ENCODE results near the gene ADCY7.

DNA sequence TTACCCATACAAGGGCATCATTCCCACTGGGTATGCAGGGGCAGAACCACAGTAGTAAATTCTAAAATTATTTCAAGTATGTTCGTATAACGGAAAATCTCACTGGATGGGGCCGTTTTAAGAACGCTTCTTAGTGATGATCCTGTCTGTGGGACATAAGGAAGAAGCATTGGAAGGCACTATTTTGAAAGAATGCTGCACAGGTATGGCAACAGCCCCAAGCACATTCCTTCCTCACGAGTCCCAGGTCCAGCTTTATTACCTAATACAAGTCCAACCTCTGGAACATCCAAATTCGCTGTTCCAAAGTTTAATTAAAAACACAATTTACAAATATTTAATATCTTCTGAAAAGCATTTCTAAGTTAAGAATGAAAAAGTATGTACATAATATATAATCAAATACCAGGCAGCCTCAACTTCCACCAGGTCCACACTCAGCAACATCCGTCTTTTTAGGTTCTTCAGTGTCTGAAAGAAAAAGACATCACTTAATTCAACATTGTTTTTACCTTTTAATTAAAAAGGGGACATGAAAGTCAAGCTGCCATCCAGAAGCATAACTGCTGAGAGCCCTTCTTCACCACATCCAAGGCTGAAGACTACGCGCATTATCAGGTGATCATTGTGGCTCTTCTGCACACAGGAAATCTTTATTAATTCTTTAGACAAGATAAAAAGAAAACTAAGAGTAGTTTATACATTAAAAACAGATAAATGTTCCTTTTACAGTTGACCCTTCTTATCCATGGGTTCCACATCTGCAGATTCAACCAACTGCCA is 52.6 kb downstream of the ADCY7 start:
- no peak for TF ChIP-seq CSRNP3 (CRISPR knock-in tag; IDR thresholded peaks at IDR 0.05)
- no peak for TF ChIP-seq ZNF70 (CRISPR knock-in tag; IDR thresholded peaks at IDR 0.05)

All from SK-N-SH treated with all-trans-retinoic acid at 6 μM for 48 hours (cell line).